Brain microvascular endothelial cell (primary cell): ENCODE measurements around the gene SAMD4A.

Experiments
- DNase-seq: peaks from one replicate; pipeline ENCODE4 v3.0.0-alpha.2; 2020
- H3K27ac ChIP-seq: fragments of 250-450 bp; sonication (Bioruptor Pico); 2 replicates; pipeline ENCODE4 v1.5.1; 2020; ENCODE audit warnings: mild to moderate bottlenecking, moderate library complexity
- H3K27me3 ChIP-seq: fragments of 250-450 bp; sonication (Bioruptor Pico); replicated peaks from 2 replicates; pipeline ENCODE4 v1.5.1; 2020; ENCODE audit warnings: mild to moderate bottlenecking
- H3K36me3 ChIP-seq: fragments of 250-450 bp; sonication (Bioruptor Pico); replicated peaks from 2 replicates; pipeline ENCODE4 v1.5.1; 2020; ENCODE audit warnings: mild to moderate bottlenecking
- H3K4me3 ChIP-seq: 2 replicates; pipeline ENCODE4 v1.5.1; 2011; ENCODE audit warnings: low read depth, mild to moderate bottlenecking, control low read depth, low read length, moderate library complexity
- CTCF ChIP-seq: IDR thresholded peaks from 2 replicates; pipeline ENCODE4 v1.5.1; 2011; ENCODE audit warnings: low read depth, mild to moderate bottlenecking, moderate library complexity, low read length, control low read depth, inconsistent platforms; ENCODE audit errors: missing control alignments
- in situ Hi-C: cut with HindIII; loops from 2 replicates; pipeline ENCODE4 v1.10.0; 2017; ENCODE audit warnings: low sequenced_read_pairs, low pct_ligation_motif_present

Gene SAMD4A

GRCh38 chr14:54839701-54840119 is 272.8 kb downstream of the SAMD4A start:
- Histone ChIP-seq H3K27ac (no peak overlapping the region), H3K4me3 (no peak overlapping the region), H3K27me3 (no peaks in the 10 kb centered on the region), H3K36me3 (no peaks in the 10 kb centered on the region)
- DNase-seq: no peak
- in situ Hi-C loops: no loop called here
- no peak for TF ChIP-seq CTCF

GRCh38 chr14:54840336-54840735 is 273.4 kb downstream of the SAMD4A start:
- no peak for TF ChIP-seq CTCF
- H3K4me3 ChIP-seq: no peak overlapping the region

GRCh38 chr14:54840798-54841197 is 273.9 kb downstream of the SAMD4A start:
- no peaks in the 10 kb centered on the region for H3K27me3 ChIP-seq
- H3K27ac ChIP-seq: no peak overlapping the region
- TF ChIP-seq CTCF: no peak
- H3K4me3 ChIP-seq: no peak overlapping the region
- H3K36me3 ChIP-seq: no peaks in the 10 kb centered on the region
- no peak for DNase-seq
- in situ Hi-C loops: no loop called here

More at GRCh38 chr14:54840336-54840735, 273.4 kb downstream of the SAMD4A start:
- H3K27ac ChIP-seq: no peak overlapping the region
- no peak for DNase-seq
- H3K27me3 ChIP-seq: no peaks in the 10 kb centered on the region
- in situ Hi-C loops: no loop called here
- H3K36me3 ChIP-seq: no peaks in the 10 kb centered on the region
